Right hindlimb (tissue), 1 donor: Measurements from ENCODE around the gene SUN2.

ENCODE experiments used
- DNase-seq: peaks from one replicate; pipeline ENCODE4 v3.0.0-alpha.2; 2018

SUN2 gene

GRCh38 chr22:38734421-38735100 is 21.2 kb downstream of the SUN2 start:
- DNase-seq = no peak

- peak; percentile 58 for DNase-seq
Measured at GRCh38 chr22:38733724-38734381, 21.9 kb downstream of the SUN2 start.

- peak; percentile 48 for DNase-seq
Measured at GRCh38 chr22:38733329-38733723, 22.5 kb downstream of the SUN2 start.

- no peak for DNase-seq
Measured at GRCh38 chr22:38732251-38732815, 23.5 kb downstream of the SUN2 start.

- no peak for DNase-seq
Measured at GRCh38 chr22:38731703-38732161, 24.1 kb downstream of the SUN2 start.

- DNase-seq = no peak
Measured at GRCh38 chr22:38730411-38730871, 25.4 kb downstream of the SUN2 start.

GRCh38 chr22:38729946-38730345 is 25.9 kb downstream of the SUN2 start:
- no peak for DNase-seq

GRCh38 chr22:38728871-38729796 is 26.7 kb downstream of the SUN2 start:
- no peak for DNase-seq

- DNase-seq = no peak
Measured at GRCh38 chr22:38727530-38728451, 28.0 kb downstream of the SUN2 start.

- DNase-seq = no peak
Measured at GRCh38 chr22:38727123-38727522, 28.7 kb downstream of the SUN2 start.

- no peak for DNase-seq
Measured at GRCh38 chr22:38725900-38726655, 29.7 kb downstream of the SUN2 start.

GRCh38 chr22:38724926-38725571 is 30.7 kb downstream of the SUN2 start:
- DNase-seq = no peak

GRCh38 chr22:38724176-38724575 is 31.6 kb downstream of the SUN2 start:
- DNase-seq = no peak

GRCh38 chr22:38721551-38721950 is 34.2 kb downstream of the SUN2 start:
- DNase-seq = no peak

GRCh38 chr22:38720350-38720749 is 35.4 kb downstream of the SUN2 start:
- DNase-seq = no peak

GRCh38 chr22:38719196-38719595 is 36.6 kb downstream of the SUN2 start:
- DNase-seq = no peak

GRCh38 chr22:38718414-38718813 is 37.4 kb downstream of the SUN2 start:
- DNase-seq = no peak

GRCh38 chr22:38717244-38717643 is 38.6 kb downstream of the SUN2 start:
- no peak for DNase-seq

GRCh38 chr22:38716826-38717225 is 39.0 kb downstream of the SUN2 start:
- DNase-seq = no peak

- DNase-seq = no peak
Measured at GRCh38 chr22:38716271-38716670, 39.5 kb downstream of the SUN2 start.

- DNase-seq = no peak
Measured at GRCh38 chr22:38715852-38716251, 39.9 kb downstream of the SUN2 start.
